ENCODE data around the gene MAP4K2. TPM values are rescaled to one million over a fixed set of nuclear protein-coding genes. Genes with fewer than 3 reads are reported as not detected.
"Not testable (repeated sequence)": the region's sequence is repeated elsewhere in the genome, so short reads cannot be mapped to it uniquely, and the experiment has no call there.

Gene MAP4K2
- total RNA-seq, 3 donors from 2014 or later: 8.7 to 16.8 (median 14.1) TPM

GRCh38 chr11:64848826-64849597 lies 46.0 kb upstream of the MAP4K2 start:
- Histone ChIP-seq H3K36me3 (ENCODE audit: low read depth) (no peaks in the 10 kb centered on the region), H3K4me3 (no peak overlapping the region), H3K4me1 (ENCODE audit: low read depth) (peaks cover 43% of the 10 kb centered on the region), H3K9me3 (no peaks in the 10 kb centered on the region)
- ATAC-seq: peak; percentile 59
- no peak for TF ChIP-seq CTCF (IDR thresholded peaks at IDR 0.05)
- DNase-seq: peak; percentile 88 to 91 (median 91)
- intact Hi-C loops (cut with DNase I, micrococcal nuclease): loop anchor here (5.0 kb wide), 1 partner anchor 43 kb away; no protein-coding TSS in a partner anchor

GRCh38 chr11:64848214-64848825 lies 45.3 kb upstream of the MAP4K2 start:
- no peak for TF ChIP-seq CTCF (IDR thresholded peaks at IDR 0.05)
- DNase-seq: peak in 2 of 3 donors; percentile 23 to 51
- Histone ChIP-seq H3K4me3 (no peak overlapping the region), H3K36me3 (ENCODE audit: low read depth) (no peaks in the 10 kb centered on the region), H3K9me3 (no peaks in the 10 kb centered on the region), H3K4me1 (ENCODE audit: low read depth) (peaks cover 43% of the 10 kb centered on the region)
- intact Hi-C loops (cut with DNase I, micrococcal nuclease): loop anchor here (5.0 kb wide), 1 partner anchor 44 kb away; no protein-coding TSS in a partner anchor
- ATAC-seq: no peak

GRCh38 chr11:64846998-64847666 lies 44.1 kb upstream of the MAP4K2 start:
- DNase-seq: peak; percentile 94 to 98 (median 95)
- H3K4me3 ChIP-seq: no peak overlapping the region
- peak; percentile 66 for ATAC-seq
- peak; percentile 94 for TF ChIP-seq CTCF (IDR thresholded peaks at IDR 0.05)
- H3K9me3 ChIP-seq: no peaks in the 10 kb centered on the region
- H3K4me1 ChIP-seq (ENCODE audit: low read depth): peaks cover 45% of the 10 kb centered on the region
- intact Hi-C loops (cut with DNase I, micrococcal nuclease): loop anchor here (5.0 kb wide), 1 partner anchor 45 kb away; no protein-coding TSS in a partner anchor
- H3K36me3 ChIP-seq (ENCODE audit: low read depth): no peaks in the 10 kb centered on the region

GRCh38 chr11:64845776-64846129 lies 42.7 kb upstream of the MAP4K2 start:
- intact Hi-C loops (cut with DNase I, micrococcal nuclease): loop anchor here (5.0 kb wide), 1 partner anchor 47 kb away; no protein-coding TSS in a partner anchor
- ATAC-seq; H3K4me3 ChIP-seq; H3K36me3 ChIP-seq (ENCODE audit: low read depth); H3K9me3 ChIP-seq; DNase-seq: not testable (repeated sequence)
- H3K4me1 ChIP-seq (ENCODE audit: low read depth): peaks cover 39% of the 10 kb centered on the region

- DNase-seq: peak in 2 of 3 donors; percentile 56 to 68
- no peak for ATAC-seq
- intact Hi-C loops (cut with DNase I, micrococcal nuclease): loop anchor here (5.0 kb wide), 1 partner anchor 47 kb away; no protein-coding TSS in a partner anchor
- H3K9me3 ChIP-seq: no peaks in the 10 kb centered on the region
- TF ChIP-seq CTCF (IDR thresholded peaks at IDR 0.05): no peak
- H3K4me3 ChIP-seq: peak overlapping the region; percentile 38
- H3K4me1 ChIP-seq (ENCODE audit: low read depth): peaks cover 36% of the 10 kb centered on the region
- H3K36me3 ChIP-seq (ENCODE audit: low read depth): no peaks in the 10 kb centered on the region
Observed at GRCh38 chr11:64845129-64845775, 42.2 kb upstream of the MAP4K2 start.
